Testis (tissue), 2 donors: ENCODE data around the gene ATG16L1.

Experiments used
- CTCF ChIP-seq, 3 experiments: fragments of 450-650 bp in 2 of 3; fragments of 200-600 bp in 1 of 3; sonication (generic) in 1 of 3; IDR thresholded peaks; one replicate each; pipeline ENCODE4 v1.5.1; 2016 to 2019; ENCODE audit warnings: antibody characterized with exemption in 3 of 3, mild to moderate bottlenecking in 2 of 3, moderate library complexity in 1 of 3
- POLR2A ChIP-seq: fragments of 450-650 bp; IDR thresholded peaks from one replicate; pipeline ENCODE4 v1.6.1; 2017; ENCODE audit warnings: antibody characterized with exemption, mild to moderate bottlenecking, moderate library complexity

DNA sequence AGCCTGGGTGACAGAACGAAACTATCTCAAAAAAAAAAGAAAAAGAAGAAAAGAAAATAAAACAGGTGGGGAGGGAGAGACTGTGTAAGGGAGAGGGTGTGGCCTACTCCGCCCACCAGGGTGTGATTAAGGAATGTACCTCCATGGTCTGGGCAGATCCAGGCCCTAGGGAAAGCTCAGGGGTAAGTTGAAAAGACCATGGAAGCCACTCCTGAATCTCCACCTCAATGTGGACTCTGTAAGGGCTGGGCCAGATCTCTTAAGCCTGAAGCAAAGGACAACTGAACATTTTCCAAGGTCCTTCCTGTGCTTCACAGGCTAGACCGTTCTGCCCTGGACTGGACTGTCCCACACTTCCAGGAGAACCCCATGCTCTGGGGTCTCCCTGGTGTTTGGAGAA is 9.7 kb upstream of the ATG16L1 start:
- TF ChIP-seq CTCF (IDR thresholded peaks at IDR 0.05) (no peak), POLR2A (no peak)
